Heart left ventricle (tissue), 16 donors: ENCODE data around the gene STIL. TPM values are rescaled to one million over a fixed set of nuclear protein-coding genes. Genes with fewer than 3 reads are reported as not detected.
"Not testable (repeated sequence)": the region's sequence is repeated elsewhere in the genome, so short reads cannot be mapped to it uniquely, and the experiment has no call there.

Experiments
- ATAC-seq, 4 donors: fragments of 200-7000 bp; cut with Tn5 transposase; one replicate each; pipeline ENCODE4 v1.9.1; 2020 to 2022; ENCODE audit warnings: moderate library complexity in 4 of 4, mild to moderate bottlenecking in 3 of 4, moderate number of reproducible peaks in 1 of 4
- DNase-seq, 5 donors: peaks; one replicate each; pipeline ENCODE4 v3.0.0-alpha.2; 2020
- H3K27ac ChIP-seq, 12 donors: fragments of 200-600 bp; sonication (generic) in 4 of 12; one replicate each; pipeline versions ENCODE4 v1.5.0 to v1.8.0; 2016 to 2022; ENCODE audit warnings: mild to moderate bottlenecking in 2 of 12
- H3K27me3 ChIP-seq, 9 donors: fragments of 200-600 bp; sonication (generic) in 2 of 9; one replicate each; pipeline versions ENCODE4 v1.5.1 to v1.8.0; 2016 to 2022; ENCODE audit warnings: mild to moderate bottlenecking in 3 of 9
- H3K36me3 ChIP-seq, 9 donors: fragments of 200-600 bp; sonication (generic) in 2 of 9; one replicate each; pipeline versions ENCODE4 v1.5.0 to v1.8.0; 2018 to 2022; ENCODE audit warnings: mild to moderate bottlenecking in 2 of 9
- H3K4me1 ChIP-seq, 12 donors: fragments of 200-600 bp; sonication (generic) in 4 of 12; one replicate each; pipeline versions ENCODE4 v1.5.0 to v1.8.0; 2016 to 2022; ENCODE audit warnings: mild to moderate bottlenecking in 3 of 12
- H3K4me3 ChIP-seq, 12 donors: fragments of 200-600 bp; sonication (generic) in 4 of 12; one replicate each; pipeline versions ENCODE4 v1.5.0 to v1.8.0; 2017 to 2022; ENCODE audit warnings: mild to moderate bottlenecking in 9 of 12, moderate library complexity in 4 of 12
- H3K9me3 ChIP-seq, 12 donors: fragments of 200-600 bp; sonication (generic) in 4 of 12; one replicate each; pipeline versions ENCODE4 v1.5.0 to v1.8.0; 2016 to 2022; ENCODE audit warnings: mild to moderate bottlenecking in 1 of 12
- CTCF ChIP-seq, 12 donors: fragments of 200-600 bp; sonication (generic) in 4 of 12; IDR thresholded peaks; one replicate each; pipeline versions ENCODE4 v1.5.0 to v1.8.0; 2018 to 2022; ENCODE audit warnings: antibody characterized with exemption in 12 of 12, mild to moderate bottlenecking in 5 of 12
- POLR2A ChIP-seq, 2 donors: fragments of 450-650 bp; IDR thresholded peaks; one replicate each; pipeline ENCODE4 v1.6.1; 2017; ENCODE audit warnings: antibody characterized with exemption in 2 of 2, mild to moderate bottlenecking in 2 of 2, moderate library complexity in 2 of 2
- WGBS, 4 donors: extraction: QIAGEN DNeasy Blood & Tissue Kit in 2 of 4; methylation state at CpG; one replicate each; pipeline versions ENCODE4 v1.1.5 to v1.1.7; 2013 to 2018; 5-methylcytosine and 5-hydroxymethylcytosine counted together
- intact Hi-C, 10 donors: fragments of 100-400 bp; cut with DNase I; formaldehyde crosslinking; loops; one replicate each; pipeline versions ENCODE4 v1.11.1 to v1.14.2; 2022
- polyA plus RNA-seq, 2 donors: library from polyadenylated mRNA; stranded (reverse); fragments of 200-250 nt; gene quantifications; one replicate each; pipeline ENCODE4 v1.2.3, GENCODE V29; 2013
- total RNA-seq, 9 donors: library from RNA; depleted of rRNA in 2 of 9; stranded (reverse); fragments of >200 nt in 2 of 9; fragmentation: NEBNext Ultra II Directional in 3 of 9; extraction: Animal tissue kit (Norgen Biotek cat#: 25700) in 3 of 9; gene quantifications; one replicate each; pipeline versions ENCODE4 v1.1.0 to v1.2.4, GENCODE V29; 2016 to 2023
- donor health status: ischemic (EF 13 %, LVEDD 7.1; RV severe dilation, severe dysfunction).
- donor health status: healthy with polysubstance abuse.
- donor health status: DM: no; HTN: yes; CAD: no.
- donor health status: DM: no; HTN: no; CAD: no.
- donor health status: ischemic (EF 25% LVEDD 6.9; RV normal size, moderate dysfunction).
- donor health status: ischemic (EF 25% LVEDD 5.7; RV mildly dilated, moderate dysfunction).
- donor health status: healthy.
- donor health status: DM: yes; HTN: yes; CAD: no.
- donor health status: ischemic (EF 35%, LVEDD 5.7; RV mildly dilated, moderate dysfunction).
- donor health status: nonischemic (EF 11% LVEDD 7.7; RV severe dilation, severe dysfunction).
- donor health status: DM: yes; HTN: yes; CAD: no.
- donor health status: PGD.
- donor health status: ischemic (EF 29% LVEDD 5.4; RV normal size, mild dysfunction).
- donor health status: nonischemic (EF 23%, LVEDD 6.1; RV moderate dilation, normal function).

Gene STIL
- total and polyA plus RNA-seq, 11 donors, result 0.19 to 3.1 (median 0.60) TPM

GRCh38 chr1:47348246-47348645 lies 34.3 kb upstream of the STIL start:
- Histone ChIP-seq H3K27ac (no peak overlapping the region), H3K4me1 (peaks cover 0 to 4% (median 0%) of the 10 kb centered on the region in 12 donors), H3K9me3 (no peaks in the 10 kb centered on the region), H3K36me3 (peaks cover 0 to 20% (median 6%) of the 10 kb centered on the region in 9 donors), H3K4me3 (no peak overlapping the region), H3K27me3 (no peaks in the 10 kb centered on the region)
- WGBS, 4 donors, result 95 to 100% (median 98%) methylated on average over 1 of the region's 1 CpG
- ATAC-seq (no peak), DNase-seq (no peak)
- TF ChIP-seq CTCF (IDR thresholded peaks at IDR 0.05), result no peak
- no peak for TF ChIP-seq POLR2A (IDR thresholded peaks at IDR 0.05)
- intact Hi-C loops, result no loop called here

- no peak for TF ChIP-seq POLR2A (IDR thresholded peaks at IDR 0.05)
- no peak for TF ChIP-seq CTCF (IDR thresholded peaks at IDR 0.05)
- peaks cover 0 to 3% (median 0%) of the 10 kb centered on the region in 12 donors for H3K4me1 ChIP-seq
Measured at GRCh38 chr1:47347735-47348134, 33.8 kb upstream of the STIL start.

GRCh38 chr1:47346979-47347378 lies 33.0 kb upstream of the STIL start:
- H3K9me3 ChIP-seq, intact Hi-C loops, H3K27me3 ChIP-seq, ATAC-seq, DNase-seq, H3K27ac ChIP-seq, H3K4me1 ChIP-seq, H3K4me3 ChIP-seq: not testable (repeated sequence)
- 95 to 98% (median 96%) methylated on average over 5 of the region's 5 CpGs for WGBS, 4 donors
- H3K36me3 ChIP-seq, result peaks cover 0 to 21% (median 6%) of the 10 kb centered on the region in 9 donors

More at GRCh38 chr1:47347735-47348134, 33.8 kb upstream of the STIL start:
- H3K4me3 ChIP-seq, result no peak overlapping the region
- ATAC-seq (no peak), DNase-seq (no peak)
- H3K9me3 ChIP-seq, result no peaks in the 10 kb centered on the region
- no peak overlapping the region for H3K27ac ChIP-seq
- peaks cover 0 to 21% (median 6%) of the 10 kb centered on the region in 9 donors for H3K36me3 ChIP-seq
- 93 to 95% (median 94%) methylated on average over 9 of the region's 9 CpGs for WGBS, 4 donors
- no peaks in the 10 kb centered on the region for H3K27me3 ChIP-seq
- intact Hi-C loops, result no loop called here

GRCh38 chr1:47340227-47340626 lies 26.3 kb upstream of the STIL start:
- no peak for ATAC-seq
- Histone ChIP-seq H3K9me3 (no peaks in the 10 kb centered on the region), H3K36me3 (peaks cover 0 to 13% (median 3%) of the 10 kb centered on the region in 9 donors), H3K27ac (no peak overlapping the region), H3K4me1 (peaks cover 0 to 25% (median 13%) of the 10 kb centered on the region in 12 donors), H3K27me3 (no peaks in the 10 kb centered on the region), H3K4me3 (no peak overlapping the region)
- intact Hi-C loops, result loop anchor here in 1 of 10 donors (2.0 kb wide), 1 partner anchor 21 kb away; no protein-coding TSS in a partner anchor
- TF ChIP-seq POLR2A (IDR thresholded peaks at IDR 0.05) (no peak), CTCF (IDR thresholded peaks at IDR 0.05) (no peak)
- WGBS, 4 donors, result 65 to 91% (median 84%) methylated on average over 4 of the region's 4 CpGs
- no peak for DNase-seq
